Endothelial cell of umbilical vein (primary cell): ENCODE data around the gene FBXO24. TPM values are rescaled to one million over a fixed set of nuclear protein-coding genes. Genes with fewer than 3 reads are reported as not detected.
A peak's percentile ranks its signal among the peaks of the same experiment; 100 is the strongest.

ENCODE experiments used
- BruUV-seq: library from RNA; stranded (reverse); fragments of 400-500 nt; replicated peaks from 2 replicates; lab custom pipeline; 2021; lab: Mats Ljungman, UMichigan
- CTCF ChIA-PET: fragments of 300-600, 350-600 bp; sonication (Branson Sonifier 250); formaldehyde crosslinking; loops from one replicate; lab custom pipeline; 2021; ENCODE audit warnings: antibody characterized with exemption, inconsistent platforms; lab: Charles Lee
- POLR2A ChIA-PET: fragments of 300-600, 350-600 bp; sonication (Branson Sonifier 250); formaldehyde crosslinking; loops from one replicate; lab custom pipeline; 2021; ENCODE audit warnings: antibody characterized with exemption, inconsistent platforms; lab: Charles Lee
- DNase-seq: peaks from one replicate; pipeline ENCODE4 v3.0.0-alpha.2; 2011; ENCODE audit warnings: low read depth, low spot score
- FAIRE-seq: peaks from 2 replicates; lab custom pipeline; 2011; peaks lifted over from hg19 to GRCh38; lab: Jason Lieb, UNC
- H2AFZ ChIP-seq: 2 replicates; pipeline ENCODE4 v1.6.0; 2012; ENCODE audit warnings: low read depth, low read length, control low read depth, inconsistent platforms
- H3K27ac ChIP-seq: 2 replicates; pipeline ENCODE4 v1.5.1; 2011; ENCODE audit warnings: low read depth, mild to moderate bottlenecking, control low read depth, low read length, moderate library complexity; ENCODE audit not compliant: insufficient read depth
- H3K27me3 ChIP-seq, 2 experiments: 2 replicates each; pipeline versions ENCODE4 v1.6.0 to v1.6.1; 2011; ENCODE audit warnings: low read length in 2 of 2, mixed read lengths in 1 of 2; ENCODE audit not compliant: control insufficient read depth in 2 of 2, insufficient read depth in 2 of 2
- H3K36me3 ChIP-seq, 2 experiments: 2 replicates in 1 of 2; 3 replicates in 1 of 2; pipeline ENCODE4 v1.5.1; 2011; ENCODE audit warnings: low read length in 2 of 2, mild to moderate bottlenecking in 1 of 2, moderate library complexity in 1 of 2; ENCODE audit not compliant: control insufficient read depth in 2 of 2, insufficient read depth in 2 of 2; ENCODE audit errors: extremely low read depth in 1 of 2
- H3K4me1 ChIP-seq: 3 replicates; pipeline ENCODE4 v1.5.1; 2011; ENCODE audit warnings: mild to moderate bottlenecking, low read length; ENCODE audit not compliant: control insufficient read depth, insufficient read depth; ENCODE audit errors: extremely low read depth
- H3K4me2 ChIP-seq: 2 replicates; pipeline ENCODE4 v1.6.1; 2011; ENCODE audit warnings: low read length, control low read depth, mixed read lengths; ENCODE audit not compliant: insufficient read depth
- H3K4me3 ChIP-seq, 3 experiments: fragments of 200-600 bp in 1 of 3; sonication (generic), shearing (Covaris generic) in 1 of 3; replicated peaks in 1 of 3; 2 replicates each; pipeline ENCODE4 v1.5.1; 2011 to 2016; ENCODE audit warnings: control low read depth in 3 of 3, low read length in 3 of 3, mild to moderate bottlenecking in 2 of 3, inconsistent platforms in 1 of 3, low read depth in 1 of 3, moderate library complexity in 1 of 3; ENCODE audit not compliant: insufficient read depth in 1 of 3
- H3K79me2 ChIP-seq: 2 replicates; pipeline ENCODE4 v1.6.0; 2012; ENCODE audit warnings: low read length, inconsistent platforms; ENCODE audit not compliant: control insufficient read depth, insufficient read depth
- H3K9ac ChIP-seq: replicated peaks from 2 replicates; pipeline ENCODE3; 2011; ENCODE audit warnings: low read length, control low read depth; ENCODE audit not compliant: insufficient read depth; ENCODE audit errors: extremely low read depth
- H3K9me1 ChIP-seq: replicated peaks from 3 replicates; pipeline ENCODE4 v1.6.0; 2011; ENCODE audit warnings: mild to moderate bottlenecking, low read length; ENCODE audit not compliant: control insufficient read depth, insufficient read depth; ENCODE audit errors: extremely low read depth
- H3K9me3 ChIP-seq: replicated peaks from 2 replicates; pipeline ENCODE4 v1.5.1; 2012; ENCODE audit warnings: low read length, inconsistent platforms; ENCODE audit not compliant: control insufficient read depth, insufficient read depth
- H4K20me1 ChIP-seq: replicated peaks from 2 replicates; pipeline ENCODE3; 2011; ENCODE audit warnings: mild to moderate bottlenecking, low read length; ENCODE audit not compliant: control insufficient read depth, insufficient read depth; ENCODE audit errors: extremely low read depth
- CTCF ChIP-seq, 2 donors: IDR thresholded peaks; 1 replicate in 1 of 2; 2 replicates in 1 of 2; pipeline ENCODE4 v1.5.1; 2011; ENCODE audit warnings: low read length in 2 of 2, mild to moderate bottlenecking in 2 of 2, moderate library complexity in 2 of 2, control low read depth in 1 of 2, inconsistent platforms in 1 of 2, low read depth in 1 of 2; ENCODE audit not compliant: insufficient read depth in 1 of 2; ENCODE audit errors: extremely low read depth in 1 of 2
- EZH2 ChIP-seq: IDR thresholded peaks from 2 replicates; pipeline ENCODE4 v1.6.1; 2012; ENCODE audit warnings: borderline replicate concordance, low read depth, mild to moderate bottlenecking, moderate library complexity, low read length, inconsistent platforms; ENCODE audit not compliant: severe bottlenecking
- FOS ChIP-seq: IDR thresholded peaks from 2 replicates; pipeline ENCODE4 v1.6.1; 2011; ENCODE audit warnings: mild to moderate bottlenecking, low read length, moderate library complexity, borderline replicate concordance; ENCODE audit not compliant: insufficient read depth
- GATA2 ChIP-seq: IDR thresholded peaks from 2 replicates; pipeline ENCODE4 v1.7.0; 2011; ENCODE audit warnings: low read depth, mild to moderate bottlenecking, moderate library complexity, mixed read lengths, low read length; ENCODE audit not compliant: insufficient read length, insufficient read depth
- JUN ChIP-seq: IDR thresholded peaks from 2 replicates; pipeline ENCODE4 v1.6.1; 2011; ENCODE audit warnings: borderline replicate concordance, low read depth; ENCODE audit not compliant: insufficient read length, insufficient read depth
- MAX ChIP-seq: IDR thresholded peaks from 2 replicates; pipeline ENCODE4 v1.6.1; 2011; ENCODE audit not compliant: insufficient read depth, insufficient read length
- MYC ChIP-seq: IDR thresholded peaks from one replicate; pipeline ENCODE4 v1.6.1; 2011; ENCODE audit warnings: mild to moderate bottlenecking, low read depth, low read length
- POLR2A ChIP-seq: IDR thresholded peaks from 2 replicates; pipeline ENCODE4 v1.6.1; 2012; ENCODE audit warnings: low read depth, mild to moderate bottlenecking, control low read depth, low read length
- POLR2AphosphoS5 ChIP-seq: IDR thresholded peaks from 2 replicates; pipeline ENCODE4 v1.6.1; 2012; ENCODE audit warnings: low read depth, mild to moderate bottlenecking, control low read depth, low read length, moderate library complexity; ENCODE audit not compliant: insufficient read depth
- dilution Hi-C: fragments of 300-500 bp; cut with MboI; formaldehyde crosslinking; loops from one replicate; pipeline ENCODE4 v1.15.0; 2019; ENCODE audit warnings: low sequenced_read_pairs; ENCODE audit not compliant: extremely low pct_ligation_motif_present
- intact Hi-C: fragments of 100-400 bp; cut with micrococcal nuclease; formaldehyde crosslinking; loops from one replicate; pipeline ENCODE4 v1.10.0; 2022
- polyA plus RNA-seq, 4 experiments: library from polyadenylated mRNA; depleted of rRNA in 3 of 4; stranded (reverse) in 3 of 4; unstranded in 1 of 4; fragments of >200 nt; gene quantifications; 2 replicates each; pipeline versions ENCODE4 v1.2.1 to v1.2.3, GENCODE V29; 2011 to 2012; ENCODE audit warnings: missing spikeins in 1 of 4
- total RNA-seq: library from RNA; stranded (reverse); gene quantifications from 2 replicates; pipeline ENCODE4 v1.2.3, GENCODE V29; 2021

The FBXO24 gene
- total and polyA plus RNA-seq, 2 donors (not counting 3 experiments of a cell fraction or from before 2014, with no cell fraction given), result 0.37 to 0.38 TPM

- Histone ChIP-seq H3K9ac (no peak overlapping the region), H3K27ac (no peak overlapping the region), H3K4me3 (no peak overlapping the region), H3K9me3 (no peaks in the 10 kb centered on the region), H3K79me2 (no peaks in the 10 kb centered on the region), H3K4me1 (peaks cover 9% of the 10 kb centered on the region), H3K4me2 (peak overlapping the region; percentile 61), H4K20me1 (no peaks in the 10 kb centered on the region), H3K9me1 (no peaks in the 10 kb centered on the region), H3K27me3 (no peaks in the 10 kb centered on the region), H3K36me3 (no peaks in the 10 kb centered on the region), H2AFZ (no peak overlapping the region)
- ChIA-PET CTCF (interaction anchor here (0.6 to 3.6 kb wide), 16 partner anchors 9 to 112 kb away, joined by 3 to 21 read pairs (median 6); partner anchors contain the start of genes FBXO24, GNB2, LRCH4 and POP7), POLR2A (interaction anchor here (1.8 kb wide), 1 partner anchor 185 kb away, joined by 10 read pairs; the partner anchor contains the start of gene ZCWPW1)
- BruUV-seq, result no TSS peak
- dilution Hi-C loops (no loop called here), intact Hi-C loops (loop anchor here (2.0 kb wide), 1 partner anchor 75 kb away; the partner anchor contains the start of gene AGFG2)
- DNase-seq (no peak), FAIRE-seq (no peak)
- TF ChIP-seq JUN (no peak), FOS (no peak), POLR2A (no peak), MAX (no peak), GATA2 (no peak), POLR2AphosphoS5 (no peak), MYC (no peak), CTCF (IDR thresholded peaks at IDR 0.05; ENCODE audit: extremely low read depth in 1 of 2, insufficient read depth in 1 of 2, low read depth in 1 of 2, low read length in 2 of 2) (no peak), EZH2 (no peak)
Measured at GRCh38 chr7:100613412-100614175, 27.5 kb downstream of the FBXO24 start.
